GM12892 (cell line): ENCODE results near the gene CTNNA3.

Experiments
- DNase-seq: peaks from one replicate; pipeline ENCODE4 v3.0.0; 2011; ENCODE audit not compliant: insufficient read length
- FAIRE-seq: peaks from 2 replicates; lab custom pipeline; 2011; peaks lifted over from hg19 to GRCh38; lab: Jason Lieb, UNC
- POLR2A ChIP-seq: IDR thresholded peaks from 2 replicates; pipeline ENCODE4 v1.6.1; 2011; ENCODE audit warnings: low read depth, low read length, control low read depth
- POLR2AphosphoS5 ChIP-seq: IDR thresholded peaks from 2 replicates; pipeline ENCODE4 v1.6.1; 2011; ENCODE audit warnings: low read depth, low read length, control low read depth
- TAF1 ChIP-seq: IDR thresholded peaks from 2 replicates; pipeline ENCODE4 v1.6.1; 2011; ENCODE audit warnings: low read depth, mild to moderate bottlenecking, control low read depth, low read length, borderline replicate concordance

Gene CTNNA3

DNA sequence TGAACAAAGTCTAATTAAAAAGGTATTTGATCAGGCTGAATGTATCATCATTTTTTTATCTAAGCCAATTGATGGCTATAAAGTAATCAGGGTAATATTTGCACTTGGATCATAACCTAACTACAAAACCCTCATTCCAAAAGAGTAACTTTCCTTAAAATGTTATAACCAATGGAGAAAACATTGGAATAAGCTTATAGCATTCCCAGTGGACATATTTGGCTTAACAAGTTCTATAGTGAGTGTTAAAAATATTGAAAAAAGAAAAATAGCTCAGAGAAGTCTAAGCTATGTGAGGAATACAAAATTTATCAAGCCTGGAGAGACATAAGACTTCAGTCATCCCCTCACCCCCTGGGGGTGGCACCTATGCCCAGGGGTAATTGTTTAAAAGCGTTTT is 411.4 kb downstream of the CTNNA3 start:
- TF ChIP-seq TAF1: no peak
- no peak for TF ChIP-seq POLR2AphosphoS5
- TF ChIP-seq POLR2A: no peak
- FAIRE-seq (no peak), DNase-seq (no peak)

GRCh38 chr10:67282871-67283270 is 413.1 kb downstream of the CTNNA3 start:
- DNase-seq (no peak), FAIRE-seq (no peak)
- TF ChIP-seq TAF1: no peak
- no peak for TF ChIP-seq POLR2AphosphoS5
- no peak for TF ChIP-seq POLR2A

DNA sequence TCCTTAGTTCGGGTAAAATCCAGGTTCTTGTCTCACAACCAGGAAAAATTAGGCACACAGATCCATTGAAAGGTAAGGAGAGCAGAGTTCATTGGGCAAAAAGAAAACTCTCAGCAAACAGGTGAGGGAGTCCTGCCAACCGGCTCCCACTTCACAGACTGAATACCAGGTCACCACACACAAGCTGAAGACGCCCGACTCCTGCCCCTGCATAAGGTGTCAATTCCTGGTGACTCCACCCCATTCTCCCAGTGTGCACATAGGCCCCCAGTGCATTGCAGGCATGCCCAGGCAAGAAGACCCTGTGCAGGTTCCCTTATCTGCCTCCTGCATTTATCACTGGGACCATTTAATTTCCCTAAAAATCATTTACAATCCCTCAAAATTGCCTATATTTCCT is 415.6 kb downstream of the CTNNA3 start:
- DNase-seq (no peak), FAIRE-seq (no peak)
- TF ChIP-seq POLR2AphosphoS5 (no peak), POLR2A (no peak), TAF1 (no peak)

- DNase-seq (no peak), FAIRE-seq (no peak)
- no peak for TF ChIP-seq TAF1
- TF ChIP-seq POLR2AphosphoS5: no peak
- no peak for TF ChIP-seq POLR2A
Observed at GRCh38 chr10:67277402-67277801, 418.6 kb downstream of the CTNNA3 start.

DNA sequence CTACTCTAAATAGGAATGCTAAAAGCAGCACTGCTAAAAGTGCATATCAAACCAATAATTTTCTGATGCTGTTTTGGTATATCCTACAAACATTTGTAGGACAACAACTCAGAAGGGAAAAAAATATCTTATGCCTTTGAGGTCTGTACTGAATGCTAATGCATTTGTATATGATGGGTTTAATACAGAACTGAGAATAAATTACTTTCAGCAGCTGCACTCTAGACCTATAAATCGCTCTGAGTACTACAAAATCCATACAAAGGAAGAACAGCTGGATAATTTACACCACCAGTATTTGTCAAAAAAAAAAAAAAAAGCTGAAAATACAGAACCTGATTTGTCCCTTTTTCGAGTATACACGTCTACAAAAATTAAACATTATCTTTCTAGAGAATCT is 426.2 kb downstream of the CTNNA3 start:
- DNase-seq (no peak), FAIRE-seq (no peak)
- TF ChIP-seq POLR2AphosphoS5 (no peak), POLR2A (no peak)

GRCh38 chr10:67268146-67268545 is 427.8 kb downstream of the CTNNA3 start:
- no peak for DNase-seq
- TF ChIP-seq POLR2AphosphoS5: no peak
- no peak for FAIRE-seq

- DNase-seq (no peak), FAIRE-seq (no peak)
- TF ChIP-seq POLR2AphosphoS5 (no peak), POLR2A (no peak), TAF1 (no peak)
Observed at GRCh38 chr10:67262675-67263074, 433.3 kb downstream of the CTNNA3 start.

DNA sequence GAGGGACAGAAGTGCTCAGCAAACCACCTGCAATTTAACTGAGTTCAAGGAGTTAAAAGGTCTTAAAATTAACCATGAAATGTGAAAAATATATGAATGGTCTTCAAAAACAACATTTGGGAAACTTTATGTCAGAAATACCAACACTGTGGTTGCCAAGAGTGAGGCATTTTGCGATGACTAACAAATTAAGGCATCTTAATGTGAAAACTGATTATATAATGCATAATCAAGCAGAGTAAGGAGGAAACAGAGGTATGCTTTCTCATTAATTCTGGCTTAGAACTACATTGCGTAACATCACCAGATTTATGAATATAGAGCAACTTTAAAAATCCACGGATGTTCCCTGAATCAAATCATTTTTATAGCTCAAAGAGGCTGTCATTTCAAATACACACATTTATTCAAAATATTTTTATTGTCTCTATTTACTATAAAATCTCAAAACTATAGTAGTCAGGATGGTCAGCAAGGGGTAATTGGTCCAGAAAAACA is 434.6 kb downstream of the CTNNA3 start:
- no peak for DNase-seq
- no peak for TF ChIP-seq POLR2AphosphoS5
- no peak for TF ChIP-seq POLR2A
- TF ChIP-seq TAF1: no peak
- no peak for FAIRE-seq

- FAIRE-seq (no peak), DNase-seq (no peak)
- TF ChIP-seq POLR2A (no peak), TAF1 (no peak), POLR2AphosphoS5 (no peak)
Observed at GRCh38 chr10:67259319-67259929, 436.6 kb downstream of the CTNNA3 start.

DNA sequence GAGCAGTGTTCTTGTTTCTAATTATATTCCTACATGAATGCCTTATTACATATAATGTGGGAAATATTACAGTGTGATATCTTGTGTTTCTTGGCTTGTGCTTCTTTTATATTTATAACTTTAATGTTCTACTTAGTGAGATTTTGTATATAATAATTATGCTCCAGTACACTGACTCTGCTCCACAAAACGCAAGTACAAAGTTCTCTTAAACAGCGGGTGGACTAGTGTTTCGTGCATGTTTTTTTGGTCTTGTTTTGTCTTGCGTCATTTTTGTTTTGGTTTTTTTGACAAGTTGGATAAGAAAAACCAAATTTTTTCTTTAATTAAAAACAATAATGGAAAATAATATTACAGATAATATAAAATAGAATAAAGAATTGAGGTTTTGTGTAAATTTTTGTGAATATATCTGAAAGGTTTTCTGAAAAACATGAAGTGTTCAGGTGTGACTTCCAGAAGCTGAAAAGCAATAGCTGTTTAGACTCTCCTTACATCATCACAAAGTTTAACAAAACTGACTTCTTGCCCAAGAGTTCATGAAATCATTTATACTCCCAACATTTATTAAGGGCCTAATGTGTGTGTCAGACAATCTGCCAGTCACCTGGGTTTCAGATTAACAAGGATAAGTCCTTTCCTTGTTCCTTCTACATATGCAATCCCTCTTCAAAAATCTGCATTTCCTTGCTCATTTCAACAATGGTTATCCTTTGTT is 438.4 kb downstream of the CTNNA3 start:
- FAIRE-seq (no peak), DNase-seq (no peak)
- TF ChIP-seq POLR2A: no peak
- no peak for TF ChIP-seq POLR2AphosphoS5
- no peak for TF ChIP-seq TAF1

- DNase-seq (no peak), FAIRE-seq (no peak)
- TF ChIP-seq POLR2A: no peak
- no peak for TF ChIP-seq POLR2AphosphoS5
Observed at GRCh38 chr10:67257018-67257417, 439.0 kb downstream of the CTNNA3 start.

GRCh38 chr10:67250686-67251085 is 445.3 kb downstream of the CTNNA3 start:
- FAIRE-seq: no peak
- no peak for DNase-seq
- no peak for TF ChIP-seq POLR2A
- TF ChIP-seq TAF1: no peak
- TF ChIP-seq POLR2AphosphoS5: no peak

DNA sequence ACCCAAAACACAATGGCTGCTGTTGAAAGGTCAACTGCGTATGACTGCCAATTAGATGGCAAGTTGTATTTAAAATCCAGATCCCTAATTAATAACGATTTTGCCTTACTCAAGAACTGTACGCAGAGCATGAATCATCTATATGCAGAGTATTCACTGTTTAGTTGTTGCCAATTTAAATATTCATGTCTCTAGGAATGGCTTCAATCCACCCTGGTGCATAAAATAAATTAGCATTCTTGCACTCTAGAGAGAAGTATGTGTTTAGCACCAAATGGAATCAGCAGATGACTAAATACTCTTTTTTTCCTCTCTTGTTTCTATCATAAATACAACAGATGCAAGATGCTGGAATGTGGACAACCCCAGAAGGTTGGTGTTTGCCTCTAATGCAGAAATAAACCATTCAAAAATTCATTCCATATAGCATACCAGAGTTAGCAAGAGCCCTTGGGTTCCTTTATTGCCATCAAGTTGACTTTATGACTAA is 449.9 kb downstream of the CTNNA3 start:
- no peak for TF ChIP-seq POLR2A
- no peak for TF ChIP-seq TAF1
- no peak for TF ChIP-seq POLR2AphosphoS5
- FAIRE-seq (no peak), DNase-seq (no peak)
